ENCODE results near the gene VGLL4. TPM values are rescaled to one million over a fixed set of nuclear protein-coding genes. Genes with fewer than 3 reads are reported as not detected.

The VGLL4 gene
- total RNA-seq, 2 experiments from 2014 or later = 36.1 to 74.5 TPM

DNA sequence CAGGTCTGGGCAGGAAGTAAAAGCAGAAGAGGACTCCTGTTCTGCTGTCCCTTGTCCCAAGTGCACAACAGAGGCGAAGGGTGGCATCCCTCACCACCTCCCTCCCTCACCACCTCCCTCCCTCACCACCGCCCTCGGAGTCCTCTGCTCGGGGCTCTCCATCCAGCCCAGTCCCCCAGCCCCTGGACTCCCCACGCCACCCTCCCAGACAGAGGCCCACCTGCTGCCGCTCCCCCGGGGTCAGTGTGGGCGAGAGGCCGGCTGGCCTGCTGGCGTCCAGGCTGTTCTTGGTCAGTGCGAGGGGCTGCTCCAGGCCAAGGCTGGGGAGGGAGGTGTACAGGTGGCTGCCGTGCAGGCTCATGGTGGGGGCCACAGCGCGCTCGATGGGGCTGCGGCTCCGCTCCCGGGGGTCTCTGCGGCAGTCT, 79.1 kb downstream of the VGLL4 start:
- Histone ChIP-seq H3K9me3 (ENCODE audit: low read length) (no peaks in the 10 kb centered on the region), H3K79me2 (ENCODE audit: insufficient read depth, low read depth, low read length) (no peaks in the 10 kb centered on the region), H3K9me2 (ENCODE audit: insufficient read depth, low read length) (no peaks in the 10 kb centered on the region), H3K4me1 (ENCODE audit: insufficient read depth, low read length, poor library complexity, severe bottlenecking) (no peaks in the 10 kb centered on the region), H3K4me2 (ENCODE audit: low read length) (no peak overlapping the region), H4K20me1 (ENCODE audit: insufficient read depth, low read length) (peaks cover 6% of the 10 kb centered on the region; the same call in 1 of the 2 replicates), H2AFZ (ENCODE audit: low read length) (no peak overlapping the region), H3K36me3 (ENCODE audit: insufficient read depth, low read length) (peaks cover 33% of the 10 kb centered on the region; the same call in 1 of the 2 replicates), H3K4me3 (ENCODE audit: low read depth, low read length, poor library complexity, severe bottlenecking) (no peak overlapping the region), H3K27ac (ENCODE audit: low read depth, low read length, poor library complexity, severe bottlenecking) (no peak overlapping the region)
- TF ChIP-seq EZH2phosphoT487 (IDR thresholded peaks at IDR 0.05; ENCODE audit: borderline replicate concordance, low read depth, low read length) = no peak
- TF ChIP-seq, protein P1, sequence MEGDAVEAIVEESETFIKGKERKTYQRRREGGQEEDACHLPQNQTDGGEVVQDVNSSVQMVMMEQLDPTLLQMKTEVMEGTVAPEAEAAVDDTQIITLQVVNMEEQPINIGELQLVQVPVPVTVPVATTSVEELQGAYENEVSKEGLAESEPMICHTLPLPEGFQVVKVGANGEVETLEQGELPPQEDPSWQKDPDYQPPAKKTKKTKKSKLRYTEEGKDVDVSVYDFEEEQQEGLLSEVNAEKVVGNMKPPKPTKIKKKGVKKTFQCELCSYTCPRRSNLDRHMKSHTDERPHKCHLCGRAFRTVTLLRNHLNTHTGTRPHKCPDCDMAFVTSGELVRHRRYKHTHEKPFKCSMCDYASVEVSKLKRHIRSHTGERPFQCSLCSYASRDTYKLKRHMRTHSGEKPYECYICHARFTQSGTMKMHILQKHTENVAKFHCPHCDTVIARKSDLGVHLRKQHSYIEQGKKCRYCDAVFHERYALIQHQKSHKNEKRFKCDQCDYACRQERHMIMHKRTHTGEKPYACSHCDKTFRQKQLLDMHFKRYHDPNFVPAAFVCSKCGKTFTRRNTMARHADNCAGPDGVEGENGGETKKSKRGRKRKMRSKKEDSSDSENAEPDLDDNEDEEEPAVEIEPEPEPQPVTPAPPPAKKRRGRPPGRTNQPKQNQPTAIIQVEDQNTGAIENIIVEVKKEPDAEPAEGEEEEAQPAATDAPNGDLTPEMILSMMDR (conservative IDR thresholded peaks at IDR 0.05; ENCODE audit: low read length) = no peak
- no TSS peak for BruUV-seq (replicated peaks)
- no peak for DNase-seq (ENCODE audit: low spot score)
- ChIA-PET CTCF (ENCODE audit: unreplicated experiment) (no interaction called here), POLR2A (no interaction called here)
- intact Hi-C loops (cut with micrococcal nuclease; ENCODE audit: unreplicated experiment) = no loop called here

DNA sequence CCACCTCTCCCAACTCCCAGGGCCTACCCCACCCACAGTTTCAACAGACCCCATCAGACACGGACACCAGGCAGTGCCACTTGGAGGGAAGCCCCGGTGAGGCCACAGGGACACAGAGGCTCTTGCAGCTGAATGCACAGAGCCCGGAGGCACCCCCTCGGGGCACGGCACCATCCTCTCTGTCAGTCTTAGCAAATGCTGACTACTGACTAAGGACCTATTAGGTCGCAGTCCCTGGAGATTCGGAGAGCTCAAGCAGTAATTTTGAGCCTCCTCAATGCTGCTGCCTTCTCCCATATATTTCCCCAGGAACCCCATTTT, 79.9 kb downstream of the VGLL4 start:
- no peak overlapping the region for H3K4me2 ChIP-seq (ENCODE audit: low read length)
- ChIA-PET CTCF (ENCODE audit: unreplicated experiment) (no interaction called here), POLR2A (no interaction called here)
- TF ChIP-seq EZH2phosphoT487 (IDR thresholded peaks at IDR 0.05; ENCODE audit: borderline replicate concordance, low read depth, low read length) = no peak
- H4K20me1 ChIP-seq (ENCODE audit: insufficient read depth, low read length) = peaks cover 6% of the 10 kb centered on the region; the same call in 1 of the 2 replicates
- peaks cover 33% of the 10 kb centered on the region; the same call in 1 of the 2 replicates for H3K36me3 ChIP-seq (ENCODE audit: insufficient read depth, low read length)
- no TSS peak for BruUV-seq (replicated peaks)
- H3K79me2 ChIP-seq (ENCODE audit: insufficient read depth, low read depth, low read length) = no peaks in the 10 kb centered on the region
- no peaks in the 10 kb centered on the region for H3K9me3 ChIP-seq (ENCODE audit: low read length)
- no peaks in the 10 kb centered on the region for H3K9me2 ChIP-seq (ENCODE audit: insufficient read depth, low read length)
- no peak overlapping the region for H3K4me3 ChIP-seq (ENCODE audit: low read depth, low read length, poor library complexity, severe bottlenecking)
- no peaks in the 10 kb centered on the region for H3K4me1 ChIP-seq (ENCODE audit: insufficient read depth, low read length, poor library complexity, severe bottlenecking)
- H3K27ac ChIP-seq (ENCODE audit: low read depth, low read length, poor library complexity, severe bottlenecking) = no peak overlapping the region
- intact Hi-C loops (cut with micrococcal nuclease; ENCODE audit: unreplicated experiment) = no loop called here
- no peak for DNase-seq (ENCODE audit: low spot score)
- no peak overlapping the region for H2AFZ ChIP-seq (ENCODE audit: low read length)

- Histone ChIP-seq H3K36me3 (ENCODE audit: insufficient read depth, low read length) (peaks cover 38% of the 10 kb centered on the region; the same call in 1 of the 2 replicates), H3K9me2 (ENCODE audit: insufficient read depth, low read length) (no peaks in the 10 kb centered on the region), H3K4me2 (ENCODE audit: low read length) (no peak overlapping the region), H4K20me1 (ENCODE audit: insufficient read depth, low read length) (peaks cover 6% of the 10 kb centered on the region; the same call in 1 of the 2 replicates), H3K27ac (ENCODE audit: low read depth, low read length, poor library complexity, severe bottlenecking) (no peak overlapping the region), H3K9me3 (ENCODE audit: low read length) (no peaks in the 10 kb centered on the region), H3K4me1 (ENCODE audit: insufficient read depth, low read length, poor library complexity, severe bottlenecking) (no peaks in the 10 kb centered on the region), H3K79me2 (ENCODE audit: insufficient read depth, low read depth, low read length) (no peaks in the 10 kb centered on the region), H2AFZ (ENCODE audit: low read length) (no peak overlapping the region), H3K4me3 (ENCODE audit: low read depth, low read length, poor library complexity, severe bottlenecking) (no peak overlapping the region)
- ChIA-PET POLR2A (no interaction called here), CTCF (ENCODE audit: unreplicated experiment) (interaction anchor here (0.6 kb wide), 1 partner anchor 1633 kb away, joined by 3 read pairs; no protein-coding TSS in a partner anchor)
- BruUV-seq (replicated peaks) = no TSS peak
- intact Hi-C loops (cut with micrococcal nuclease; ENCODE audit: unreplicated experiment) = no loop called here
- TF ChIP-seq, protein P1 (conservative IDR thresholded peaks at IDR 0.05; ENCODE audit: low read length) = no peak
- TF ChIP-seq EZH2phosphoT487 (IDR thresholded peaks at IDR 0.05; ENCODE audit: borderline replicate concordance, low read depth, low read length) = no peak
- DNase-seq (ENCODE audit: low spot score) = no peak
Observed at GRCh38 chr3:11563159-11563864, 80.4 kb downstream of the VGLL4 start.

All from OCI-LY7 (cell line).